ENCODE measurements around the gene EEF1AKMT3. TPM values are rescaled to one million over a fixed set of nuclear protein-coding genes. Genes with fewer than 3 reads are reported as not detected.

The EEF1AKMT3 gene
- total and polyA plus RNA-seq, 7 donors, result 1.6 to 11.9 (median 9.0) TPM

DNA sequence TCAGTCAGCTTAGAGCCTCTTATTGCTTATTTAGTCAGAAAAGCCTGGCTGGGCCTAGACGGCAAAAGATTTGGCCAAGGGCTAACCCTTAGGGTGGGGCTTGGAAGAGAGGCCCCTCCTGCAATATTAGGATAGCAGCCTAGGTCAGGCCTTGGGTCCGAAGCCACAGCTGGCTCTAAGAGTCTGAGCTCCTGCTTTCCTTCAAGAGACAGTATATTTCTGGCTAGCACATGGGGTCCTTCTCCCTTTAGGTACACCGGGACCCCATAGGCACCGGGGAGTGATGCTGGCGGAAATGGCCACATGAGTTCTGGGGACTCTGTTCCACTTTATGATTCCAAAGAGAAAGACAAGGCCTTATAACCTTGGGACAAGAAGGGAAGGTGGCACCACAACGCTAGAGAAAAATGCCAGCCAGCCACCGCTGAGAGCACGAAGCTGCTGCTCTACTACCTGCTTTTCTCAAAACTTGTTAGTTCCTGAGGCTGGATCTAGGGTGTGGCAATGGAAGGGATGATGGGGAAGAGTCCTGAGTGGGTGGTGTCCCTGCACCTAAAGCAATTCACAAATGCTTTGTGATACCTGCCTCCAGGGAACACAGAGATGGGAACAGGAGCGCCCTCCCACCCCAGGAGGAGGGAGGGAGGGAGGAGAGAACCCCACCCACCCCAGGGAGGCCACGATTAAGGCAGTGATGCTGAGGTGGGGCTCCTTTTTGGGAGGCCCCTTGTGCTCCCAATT is 49.2 kb downstream of the EEF1AKMT3 start:
- no peak for TF ChIP-seq POLR2AphosphoS5 (IDR thresholded peaks at IDR 0.05)
- TF ChIP-seq POLR2A (IDR thresholded peaks at IDR 0.05), result no peak
- TF ChIP-seq EP300 (IDR thresholded peaks at IDR 0.05), result no peak
- TF ChIP-seq, protein P1, sequence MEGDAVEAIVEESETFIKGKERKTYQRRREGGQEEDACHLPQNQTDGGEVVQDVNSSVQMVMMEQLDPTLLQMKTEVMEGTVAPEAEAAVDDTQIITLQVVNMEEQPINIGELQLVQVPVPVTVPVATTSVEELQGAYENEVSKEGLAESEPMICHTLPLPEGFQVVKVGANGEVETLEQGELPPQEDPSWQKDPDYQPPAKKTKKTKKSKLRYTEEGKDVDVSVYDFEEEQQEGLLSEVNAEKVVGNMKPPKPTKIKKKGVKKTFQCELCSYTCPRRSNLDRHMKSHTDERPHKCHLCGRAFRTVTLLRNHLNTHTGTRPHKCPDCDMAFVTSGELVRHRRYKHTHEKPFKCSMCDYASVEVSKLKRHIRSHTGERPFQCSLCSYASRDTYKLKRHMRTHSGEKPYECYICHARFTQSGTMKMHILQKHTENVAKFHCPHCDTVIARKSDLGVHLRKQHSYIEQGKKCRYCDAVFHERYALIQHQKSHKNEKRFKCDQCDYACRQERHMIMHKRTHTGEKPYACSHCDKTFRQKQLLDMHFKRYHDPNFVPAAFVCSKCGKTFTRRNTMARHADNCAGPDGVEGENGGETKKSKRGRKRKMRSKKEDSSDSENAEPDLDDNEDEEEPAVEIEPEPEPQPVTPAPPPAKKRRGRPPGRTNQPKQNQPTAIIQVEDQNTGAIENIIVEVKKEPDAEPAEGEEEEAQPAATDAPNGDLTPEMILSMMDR (IDR thresholded peaks at IDR 0.05), result no peak
- Histone ChIP-seq H3K4me3 (no peak overlapping the region), H3K36me3 (peaks cover 47 to 77% (median 62%) of the 10 kb centered on the region in 4 donors), H3K9me3 (no peaks in the 10 kb centered on the region), H3K27ac (peak overlapping the region in 3 of 4 donors; percentile 3 to 69 (median 35)), H3K4me1 (peaks cover 5 to 48% (median 30%) of the 10 kb centered on the region in 4 donors), H3K27me3 (no peaks in the 10 kb centered on the region)
- WGBS, 2 donors, result 86 to 87% methylated on average over 10 of the region's 10 CpGs
- intact Hi-C loops (cut with DNase I), result no loop called here
- no peak for DNase-seq

DNA sequence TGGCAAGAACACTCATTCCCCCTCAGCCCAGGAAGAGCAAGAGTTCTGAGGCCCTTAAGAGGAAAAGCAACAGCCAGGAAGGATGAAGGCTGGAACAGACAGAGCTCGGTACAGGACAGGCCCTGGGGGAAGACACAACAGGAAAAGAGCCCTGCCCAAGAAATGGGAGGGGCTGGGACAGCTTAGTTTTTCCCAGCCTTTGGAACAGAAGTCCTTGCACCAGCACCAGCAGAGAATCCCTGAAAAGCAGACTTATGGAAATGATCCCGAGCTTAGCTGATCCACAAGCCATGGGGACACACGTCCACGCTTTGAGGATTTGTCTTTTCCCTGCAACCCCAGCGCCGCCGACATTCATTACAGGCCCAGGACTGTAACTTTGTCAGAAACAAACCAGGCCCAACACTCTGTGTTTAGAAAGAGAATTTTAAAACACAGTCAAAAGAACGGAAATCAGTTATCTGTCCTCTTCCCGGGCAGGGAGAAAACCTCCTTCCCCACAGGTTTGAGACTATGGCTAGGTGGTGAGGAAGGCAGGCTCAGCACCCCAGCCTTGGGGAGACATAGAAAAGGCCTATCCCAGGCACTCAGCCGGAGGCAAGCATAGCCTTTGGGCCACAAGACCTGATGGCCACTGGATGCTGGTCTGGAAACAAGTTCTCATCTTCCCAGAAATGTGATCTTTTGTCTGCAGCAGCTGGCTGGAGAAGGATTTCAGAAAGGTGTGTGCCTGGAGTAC is 50.1 kb downstream of the EEF1AKMT3 start:
- H3K27ac ChIP-seq, result peak overlapping the region in 3 of 4 donors; percentile 3 to 69 (median 33)
- H3K27me3 ChIP-seq, result no peaks in the 10 kb centered on the region
- H3K4me3 ChIP-seq, result no peak overlapping the region
- WGBS, 2 donors, result 87 to 88% methylated on average over 10 of the region's 10 CpGs
- intact Hi-C loops (cut with DNase I), result no loop called here
- no peaks in the 10 kb centered on the region for H3K9me3 ChIP-seq
- peaks cover 56 to 86% (median 71%) of the 10 kb centered on the region in 4 donors for H3K36me3 ChIP-seq
- H3K4me1 ChIP-seq, result peaks cover 0 to 39% (median 23%) of the 10 kb centered on the region in 4 donors
- DNase-seq, result no peak
- TF ChIP-seq EP300 (IDR thresholded peaks at IDR 0.05), result no peak
- TF ChIP-seq, protein P1 (IDR thresholded peaks at IDR 0.05), result no peak
- TF ChIP-seq POLR2AphosphoS5 (IDR thresholded peaks at IDR 0.05), result no peak
- TF ChIP-seq POLR2A (IDR thresholded peaks at IDR 0.05), result no peak

DNA sequence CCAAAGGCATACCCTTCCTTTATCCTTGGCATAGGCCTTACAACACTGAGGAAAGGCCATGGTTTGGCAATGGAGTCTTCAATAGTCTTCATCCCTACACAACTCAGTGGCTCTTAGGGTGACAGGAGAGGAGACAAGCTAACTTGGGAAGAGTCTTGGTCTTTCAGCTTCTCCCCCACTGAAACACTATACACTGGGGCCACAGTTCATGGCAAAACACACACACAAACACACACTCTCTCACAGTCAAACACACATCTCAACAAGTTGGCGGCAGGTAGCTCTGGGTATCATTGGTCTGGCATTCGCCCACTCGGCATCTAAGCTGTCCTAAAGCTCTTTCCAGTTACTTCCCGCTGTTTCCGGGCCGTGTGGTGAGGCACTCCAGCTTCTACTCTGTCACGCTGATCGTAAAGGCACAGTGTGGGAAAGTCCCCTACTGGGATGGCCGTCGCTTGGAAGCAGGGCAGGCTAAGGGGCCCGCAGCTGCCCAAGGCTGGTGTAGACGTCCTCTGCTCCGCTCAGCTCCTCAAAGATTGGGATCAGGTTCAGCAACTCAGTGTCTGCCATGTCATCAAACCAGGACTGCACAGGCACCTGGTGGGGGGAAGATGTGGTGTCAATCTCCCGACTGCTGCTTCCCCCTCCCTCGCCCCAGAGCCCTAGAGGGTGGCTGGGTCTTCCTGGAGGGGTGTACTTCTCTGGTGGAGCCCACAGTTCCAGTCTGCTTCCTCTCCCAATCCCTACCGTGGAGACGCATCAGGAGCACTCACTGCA is 50.9 kb downstream of the EEF1AKMT3 start:
- no peak for TF ChIP-seq EP300 (IDR thresholded peaks at IDR 0.05)
- TF ChIP-seq, protein P1 (IDR thresholded peaks at IDR 0.05), result no peak
- no peak for TF ChIP-seq POLR2A (IDR thresholded peaks at IDR 0.05)
- TF ChIP-seq POLR2AphosphoS5 (IDR thresholded peaks at IDR 0.05), result peak in 1 of 4 donors; percentile 5
- no peak for DNase-seq
- no peaks in the 10 kb centered on the region for H3K27me3 ChIP-seq
- H3K4me3 ChIP-seq, result no peak overlapping the region
- WGBS, 2 donors, result 82 to 87% methylated on average over 17 of the region's 17 CpGs
- H3K36me3 ChIP-seq, result peaks cover 61 to 94% (median 79%) of the 10 kb centered on the region in 4 donors
- H3K4me1 ChIP-seq, result peaks cover 0 to 39% (median 18%) of the 10 kb centered on the region in 4 donors
- H3K9me3 ChIP-seq, result no peaks in the 10 kb centered on the region
- peak overlapping the region in 3 of 4 donors; percentile 3 to 33 (median 25) for H3K27ac ChIP-seq
- intact Hi-C loops (cut with DNase I), result no loop called here

DNA sequence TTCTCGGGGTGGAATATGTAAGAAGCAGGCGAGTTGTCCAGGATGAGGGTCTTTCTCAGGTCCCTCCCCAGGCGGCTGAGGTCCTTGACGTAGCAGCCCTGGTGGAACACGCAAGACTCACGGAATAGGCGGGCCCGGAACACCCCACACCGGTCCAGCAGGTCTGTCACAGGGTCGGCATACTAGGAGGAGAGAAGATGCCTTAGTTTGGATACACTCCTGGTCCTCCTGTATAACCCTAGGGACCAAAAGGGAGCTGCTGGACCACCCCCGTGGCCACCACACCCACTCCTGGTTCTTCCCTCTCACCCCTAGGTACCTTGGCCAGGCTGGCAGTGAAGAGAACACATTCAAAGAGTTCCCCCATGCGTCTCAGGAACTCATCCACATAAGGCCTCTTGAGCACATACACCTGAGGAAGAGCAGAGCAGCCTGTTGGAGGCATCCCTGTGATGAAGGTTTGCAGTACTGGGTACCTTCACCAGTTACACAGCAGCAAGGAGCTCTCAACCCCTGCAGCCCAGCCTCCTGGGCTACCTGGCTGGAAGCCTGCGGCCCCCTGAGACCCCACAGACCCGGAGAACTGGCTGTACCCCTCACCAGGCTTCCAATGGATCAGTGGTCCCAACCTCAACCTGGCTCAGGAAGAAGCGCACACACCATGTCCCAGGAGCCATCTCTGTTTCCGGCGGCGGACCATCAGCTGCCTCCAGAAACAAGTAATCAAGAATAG is 51.7 kb downstream of the EEF1AKMT3 start:
- Histone ChIP-seq H3K27ac (peak overlapping the region in 2 of 4 donors; percentile 15 to 33), H3K9me3 (no peaks in the 10 kb centered on the region), H3K36me3 (peaks cover 61 to 100% (median 86%) of the 10 kb centered on the region in 4 donors), H3K27me3 (no peaks in the 10 kb centered on the region), H3K4me3 (no peak overlapping the region), H3K4me1 (peaks cover 0 to 39% (median 19%) of the 10 kb centered on the region in 4 donors)
- intact Hi-C loops (cut with DNase I), result no loop called here
- TF ChIP-seq POLR2A (IDR thresholded peaks at IDR 0.05) (no peak), POLR2AphosphoS5 (IDR thresholded peaks at IDR 0.05) (no peak), EP300 (IDR thresholded peaks at IDR 0.05) (no peak)
- TF ChIP-seq, protein P1 (IDR thresholded peaks at IDR 0.05), result no peak
- no peak for DNase-seq
- WGBS, 2 donors, result 91 to 94% methylated on average over 18 of the region's 18 CpGs

Data from sigmoid colon (tissue), 7 donors.